GM19452 (cell line): Measurements from ENCODE around the gene SLC12A9.
A peak's percentile ranks its signal among the peaks of the same experiment; 100 is the strongest.

Experiments
- ATAC-seq: cut with Tn5 transposase; IDR thresholded peaks from one replicate; pipeline ENCODE4 v1.9.1; 2021; ENCODE audit not compliant: unreplicated experiment

The SLC12A9 gene

DNA sequence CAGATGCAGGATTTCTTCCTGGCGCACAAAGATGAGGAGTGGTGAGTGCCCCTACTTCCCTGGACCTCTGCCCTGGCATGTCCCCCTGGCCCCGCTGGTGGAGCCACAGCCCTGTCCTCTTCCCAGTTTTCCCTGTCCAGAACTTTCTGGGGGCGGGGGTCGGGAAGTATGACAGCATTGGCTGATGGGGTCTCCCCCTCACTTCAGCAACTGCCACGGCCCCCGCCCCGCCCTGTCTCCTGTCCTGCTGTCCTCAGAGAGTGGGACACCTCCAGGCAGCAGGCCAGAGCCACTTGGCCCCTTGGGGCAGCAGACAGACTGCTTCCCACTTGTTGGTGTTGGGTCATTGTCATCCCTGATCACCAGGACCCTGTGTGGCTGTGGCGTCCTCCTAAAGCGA is 29.7 kb downstream of the SLC12A9 start:
- no peak for ATAC-seq

DNA sequence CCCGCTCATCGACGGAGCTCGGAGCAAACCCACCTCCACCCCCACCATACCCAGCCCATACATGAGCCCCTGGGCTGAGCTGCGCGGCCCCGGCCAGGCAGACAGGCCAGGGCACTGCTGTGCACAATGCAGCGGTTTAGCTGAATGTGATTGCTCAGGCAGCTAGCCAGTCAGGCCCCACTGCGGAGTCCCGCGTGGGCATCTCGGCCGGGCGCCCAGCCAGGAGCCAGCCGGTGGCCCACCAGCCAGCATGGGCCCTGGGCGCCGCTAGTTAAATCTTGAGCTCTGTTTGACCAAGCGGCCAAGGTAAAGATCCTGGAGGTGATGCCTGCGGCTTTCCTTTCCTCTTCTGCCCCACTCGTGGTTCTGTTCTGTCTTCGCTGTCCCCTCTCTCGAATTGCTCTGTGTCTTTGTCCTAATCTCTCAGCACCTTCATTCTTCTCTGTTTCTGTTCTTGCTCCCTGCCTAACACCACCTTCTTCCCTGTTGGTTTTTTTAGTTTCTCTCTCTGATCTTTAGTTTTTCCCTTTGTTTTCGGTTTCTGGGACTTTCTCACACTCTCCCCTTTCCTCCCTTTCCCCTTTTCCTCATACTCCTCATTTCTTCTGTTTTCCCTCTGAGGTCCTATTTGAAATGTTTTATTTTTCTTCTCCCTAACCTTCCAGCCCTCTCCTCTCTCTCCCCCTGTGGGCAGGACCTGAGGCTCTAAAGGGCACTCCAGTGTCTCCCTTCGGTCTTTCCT is 30.4 kb downstream of the SLC12A9 start:
- no peak for ATAC-seq

DNA sequence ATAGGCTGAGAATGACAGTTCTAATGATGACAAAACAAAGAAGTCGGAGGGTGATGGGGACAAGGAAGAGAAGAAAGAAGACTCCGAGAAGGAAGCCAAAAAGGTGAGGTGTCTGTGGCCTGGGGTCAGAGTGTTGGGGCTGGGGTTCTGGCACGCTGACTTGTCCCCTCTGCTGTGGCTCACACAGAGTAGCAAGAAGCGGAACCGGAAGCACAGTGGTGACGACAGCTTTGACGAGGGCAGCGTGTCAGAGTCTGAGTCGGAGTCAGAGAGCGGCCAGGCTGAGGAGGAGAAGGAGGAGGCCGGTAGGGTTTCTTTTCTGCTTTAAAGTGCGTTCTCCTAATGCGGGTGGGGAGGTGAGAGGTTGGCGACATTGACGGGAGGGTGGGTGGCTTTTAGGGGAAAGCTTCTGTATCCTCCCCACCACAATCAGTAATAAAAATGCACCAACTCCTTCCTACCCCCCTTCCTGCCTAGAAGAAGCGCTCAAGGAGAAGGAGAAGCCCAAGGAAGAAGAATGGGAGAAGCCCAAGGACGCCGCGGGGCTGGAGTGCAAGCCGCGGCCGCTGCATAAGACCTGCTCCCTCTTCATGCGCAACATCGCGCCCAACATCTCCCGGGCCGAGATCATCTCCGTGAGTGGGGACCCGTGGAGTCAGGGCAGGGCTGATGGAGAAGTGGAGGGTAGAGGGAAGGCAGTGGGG is 32.4 kb downstream of the SLC12A9 start:
- ATAC-seq: no peak

DNA sequence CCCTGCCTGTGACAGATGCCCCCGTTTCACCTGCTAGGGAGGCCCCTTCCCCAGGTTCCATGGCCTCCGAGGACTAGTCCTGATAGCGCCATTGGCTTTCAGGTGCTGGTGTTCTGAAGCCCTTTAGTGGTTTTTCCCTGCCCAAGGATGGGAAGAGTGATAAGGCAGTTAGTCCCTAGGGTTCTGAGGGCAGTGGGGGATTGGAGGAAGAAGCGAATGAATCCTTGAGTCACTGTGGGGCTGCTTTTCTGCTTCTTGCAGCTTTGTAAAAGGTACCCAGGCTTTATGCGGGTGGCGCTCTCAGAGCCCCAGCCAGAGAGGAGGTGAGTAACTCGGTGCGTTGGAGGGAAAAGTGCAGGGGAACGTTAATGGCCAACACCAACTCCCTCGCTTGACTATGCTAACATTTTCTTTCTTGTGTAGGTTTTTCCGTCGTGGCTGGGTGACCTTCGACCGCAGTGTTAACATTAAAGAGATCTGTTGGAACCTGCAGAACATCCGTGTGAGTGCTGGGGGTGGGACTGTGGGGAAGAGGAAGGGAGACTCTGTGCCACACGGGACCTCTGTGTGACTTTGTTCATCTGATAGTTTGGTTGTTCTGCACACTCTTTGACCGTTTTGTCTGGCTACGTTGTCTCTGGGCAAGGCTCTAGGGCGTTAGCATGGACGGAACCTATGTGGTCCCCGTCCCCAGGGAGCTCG is 33.1 kb downstream of the SLC12A9 start:
- no peak for ATAC-seq

DNA sequence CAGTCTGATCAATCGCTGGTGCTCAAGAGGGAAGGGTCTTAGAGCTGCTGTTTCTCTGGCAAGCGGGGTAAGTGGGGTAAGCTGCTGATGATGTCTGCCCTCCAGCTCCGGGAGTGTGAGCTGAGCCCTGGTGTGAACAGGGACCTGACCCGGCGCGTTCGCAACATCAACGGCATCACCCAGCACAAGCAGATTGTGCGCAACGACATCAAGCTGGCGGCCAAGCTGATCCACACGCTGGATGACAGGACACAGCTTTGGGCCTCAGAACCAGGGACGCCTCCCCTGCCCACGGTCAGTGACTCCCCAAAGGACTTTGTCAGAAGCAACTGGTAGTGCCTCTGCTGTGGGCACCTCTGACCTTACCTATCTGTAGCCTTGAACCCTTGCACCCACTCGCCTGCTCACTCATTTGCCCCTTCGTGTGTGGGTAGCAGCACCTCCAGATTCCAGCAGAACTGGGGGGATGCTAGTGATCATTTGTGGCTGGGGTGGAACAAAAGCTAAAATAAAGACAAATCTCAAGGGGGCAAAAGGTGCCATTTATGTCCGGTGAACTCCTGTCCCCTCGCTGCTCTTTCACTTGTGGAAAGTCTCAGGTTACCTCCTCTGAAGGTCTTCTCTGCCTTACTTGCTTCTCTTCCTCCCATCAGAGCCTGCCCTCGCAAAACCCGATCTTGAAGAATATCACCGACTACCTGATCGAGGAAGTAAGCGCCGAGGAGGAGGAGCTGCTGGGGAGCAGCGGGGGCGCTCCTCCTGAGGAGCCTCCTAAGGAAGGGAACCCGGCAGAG is 33.8 kb downstream of the SLC12A9 start:
- no peak for ATAC-seq

DNA sequence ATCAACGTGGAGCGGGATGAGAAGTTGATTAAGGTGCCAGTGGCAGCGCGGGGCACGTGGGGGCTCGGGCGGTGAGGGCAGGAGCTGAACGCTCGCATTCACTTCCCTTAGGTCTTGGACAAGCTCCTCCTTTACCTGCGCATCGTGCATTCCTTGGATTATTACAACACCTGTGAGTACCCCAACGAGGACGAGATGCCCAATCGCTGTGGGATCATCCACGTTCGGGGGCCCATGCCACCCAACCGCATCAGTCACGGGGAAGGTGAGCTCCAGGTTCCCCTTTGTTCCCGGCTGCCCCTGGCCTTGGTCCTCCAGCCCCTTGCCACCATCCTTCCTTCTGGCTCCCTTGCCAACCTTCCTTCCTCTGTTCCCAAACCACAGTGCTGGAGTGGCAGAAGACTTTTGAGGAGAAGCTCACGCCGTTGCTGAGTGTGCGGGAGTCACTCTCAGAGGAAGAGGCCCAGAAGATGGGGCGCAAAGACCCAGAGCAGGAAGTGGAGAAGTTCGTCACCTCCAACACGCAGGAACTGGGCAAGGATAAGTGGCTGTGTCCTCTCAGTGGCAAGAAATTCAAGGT is 34.5 kb downstream of the SLC12A9 start:
- no peak for ATAC-seq

DNA sequence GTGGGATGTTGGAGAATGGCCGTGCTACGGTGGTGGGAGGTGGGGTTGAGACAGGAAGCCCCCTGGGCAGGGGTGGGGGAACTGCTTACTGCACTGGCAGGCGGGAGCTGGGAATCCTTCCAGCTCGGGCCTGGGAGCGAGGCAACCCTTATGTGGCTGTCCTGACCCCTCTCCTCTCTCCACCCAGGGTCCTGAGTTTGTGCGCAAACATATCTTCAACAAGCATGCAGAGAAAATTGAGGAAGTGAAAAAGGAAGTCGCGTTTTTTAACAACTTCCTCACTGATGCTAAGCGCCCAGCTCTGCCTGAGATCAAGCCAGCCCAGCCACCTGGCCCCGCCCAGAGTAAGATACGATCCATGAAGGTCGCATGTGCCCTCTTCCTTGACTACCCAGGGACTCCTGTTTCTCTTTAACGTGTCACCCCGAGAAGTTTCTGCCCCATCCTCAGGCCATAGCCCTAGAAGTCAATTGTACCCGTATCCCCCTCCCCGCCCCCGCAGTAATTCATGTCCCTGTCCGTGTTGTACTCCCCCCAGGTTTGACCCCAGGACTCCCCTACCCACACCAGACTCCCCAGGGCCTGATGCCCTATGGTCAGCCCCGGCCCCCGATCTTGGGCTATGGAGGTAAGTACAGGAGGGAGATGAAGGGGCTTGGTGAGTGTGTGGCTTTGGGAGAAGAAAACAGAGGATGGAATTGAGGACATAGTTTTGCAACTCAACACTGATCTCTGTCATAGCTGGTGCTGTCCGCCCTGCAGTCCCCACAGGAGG is 35.2 kb downstream of the SLC12A9 start:
- ATAC-seq: peak; percentile 46

DNA sequence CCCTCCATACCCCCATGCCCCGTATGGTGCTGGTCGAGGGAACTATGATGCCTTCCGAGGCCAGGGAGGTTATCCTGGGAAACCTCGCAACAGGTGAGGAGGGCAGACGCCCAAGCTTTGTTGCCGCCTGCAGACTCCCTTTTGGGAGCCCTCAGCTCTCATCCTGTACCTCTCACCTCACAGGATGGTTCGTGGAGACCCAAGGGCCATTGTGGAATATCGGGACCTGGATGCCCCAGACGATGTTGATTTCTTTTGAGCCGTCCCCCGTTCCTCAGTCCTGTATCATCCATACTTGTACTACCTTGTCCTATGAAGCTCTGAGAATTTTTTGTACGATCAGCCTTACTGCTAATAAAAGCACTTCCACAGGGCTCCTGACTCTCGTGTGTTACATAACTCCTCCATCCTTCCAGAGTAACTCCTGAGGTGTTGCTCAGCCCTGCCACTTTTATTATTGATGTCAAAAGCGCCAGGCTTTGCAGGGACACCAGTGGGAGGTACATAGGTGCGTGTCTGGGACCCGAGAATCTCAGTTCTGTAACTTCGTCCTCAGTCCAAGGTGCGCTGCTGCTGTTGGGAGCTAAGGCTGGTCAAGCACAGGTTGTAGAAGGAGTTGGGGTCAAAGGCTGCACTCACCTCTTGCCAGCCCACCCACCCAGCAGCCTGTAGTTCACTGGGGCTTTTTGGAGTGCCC is 35.9 kb downstream of the SLC12A9 start:
- ATAC-seq: no peak

DNA sequence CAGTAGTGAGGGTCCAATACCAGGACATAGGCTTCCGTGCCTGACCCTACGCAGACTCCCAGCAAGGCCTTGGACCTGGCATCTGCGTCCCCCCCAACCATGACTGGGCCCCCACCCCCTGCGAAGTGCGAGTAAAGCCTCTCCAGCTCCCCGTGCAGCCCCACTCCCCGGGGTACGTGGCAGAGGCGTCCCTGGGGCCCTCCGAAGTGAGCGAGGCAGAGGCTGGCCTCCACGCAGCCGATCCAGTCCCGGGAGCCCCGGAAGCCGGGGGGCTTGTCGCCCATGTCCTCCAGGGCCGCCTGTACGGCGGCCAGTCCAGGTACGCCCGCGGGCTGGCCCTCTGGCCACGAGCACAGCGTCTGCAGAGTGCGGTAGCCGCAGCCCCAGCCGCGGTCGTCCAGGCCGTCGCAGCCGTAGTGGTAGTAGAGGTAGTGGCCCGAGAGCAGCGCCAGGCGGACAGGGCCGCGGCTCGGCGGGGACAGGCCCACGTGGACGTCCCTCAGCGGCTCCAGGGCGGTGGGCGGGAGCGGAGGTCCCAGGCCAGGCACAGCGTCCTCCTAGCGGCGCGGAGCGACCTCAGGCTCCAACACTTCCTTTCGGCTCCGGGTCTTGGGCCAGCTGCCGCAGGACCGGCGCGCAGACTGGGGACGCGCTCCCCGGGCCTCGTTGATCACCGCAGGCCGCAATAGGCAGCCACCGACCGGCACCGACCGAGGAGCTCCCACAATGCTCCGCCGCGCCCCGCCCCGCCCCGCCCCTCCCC is 36.7 kb downstream of the SLC12A9 start, which contains the start of gene UFSP1:
Gene UFSP1, minus strand, starts transcription at position 728 of the 763 bp plus-strand sequence. Its CDS starts 444 bp downstream, at position 284.
- ATAC-seq: peak; percentile 38

DNA sequence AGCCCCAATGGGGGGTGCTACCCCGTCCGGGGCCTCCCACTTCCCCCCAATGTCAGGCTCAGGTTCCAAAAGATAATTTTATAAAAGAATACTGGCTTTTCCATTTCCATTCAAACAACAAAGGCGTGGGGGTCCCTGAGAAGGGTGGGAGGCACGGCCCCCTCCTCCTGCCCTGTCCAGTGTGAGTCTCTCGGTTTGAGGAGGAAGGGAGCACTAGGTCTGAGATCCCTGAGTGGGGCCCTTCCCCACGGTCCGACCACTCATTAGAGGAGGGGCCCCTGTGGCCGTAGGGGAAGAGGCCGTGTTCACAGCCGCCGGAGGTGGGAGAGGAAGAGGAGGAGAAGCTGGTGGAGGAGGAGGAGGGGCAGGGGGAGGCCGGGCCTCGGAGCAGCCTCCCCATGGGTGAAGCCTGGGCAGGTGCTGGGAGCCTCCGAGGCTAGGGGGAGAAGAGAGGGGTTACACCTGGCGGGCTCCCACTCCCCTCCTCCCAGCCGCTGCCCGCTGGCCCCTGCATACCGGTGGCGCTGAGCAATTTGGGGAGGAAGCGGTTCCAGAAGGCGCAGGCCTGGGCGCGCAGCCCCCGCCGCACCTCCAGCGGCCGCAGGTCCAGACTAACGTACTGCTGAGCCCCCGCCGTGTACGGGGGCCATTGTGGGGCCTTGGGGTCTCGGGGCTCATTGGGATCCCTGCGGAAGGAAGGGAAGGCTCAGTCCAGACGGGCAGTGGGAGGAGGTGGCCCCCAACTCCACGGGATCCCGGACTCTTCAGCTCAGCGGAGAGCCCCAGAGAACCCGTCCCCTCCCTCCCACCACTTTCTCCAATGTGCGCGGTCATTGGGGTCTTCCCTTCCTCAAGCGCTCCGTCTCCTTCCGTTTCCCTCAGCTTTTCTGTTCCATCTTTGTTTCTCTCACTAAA is 38.4 kb downstream of the SLC12A9 start:
- ATAC-seq: no peak

DNA sequence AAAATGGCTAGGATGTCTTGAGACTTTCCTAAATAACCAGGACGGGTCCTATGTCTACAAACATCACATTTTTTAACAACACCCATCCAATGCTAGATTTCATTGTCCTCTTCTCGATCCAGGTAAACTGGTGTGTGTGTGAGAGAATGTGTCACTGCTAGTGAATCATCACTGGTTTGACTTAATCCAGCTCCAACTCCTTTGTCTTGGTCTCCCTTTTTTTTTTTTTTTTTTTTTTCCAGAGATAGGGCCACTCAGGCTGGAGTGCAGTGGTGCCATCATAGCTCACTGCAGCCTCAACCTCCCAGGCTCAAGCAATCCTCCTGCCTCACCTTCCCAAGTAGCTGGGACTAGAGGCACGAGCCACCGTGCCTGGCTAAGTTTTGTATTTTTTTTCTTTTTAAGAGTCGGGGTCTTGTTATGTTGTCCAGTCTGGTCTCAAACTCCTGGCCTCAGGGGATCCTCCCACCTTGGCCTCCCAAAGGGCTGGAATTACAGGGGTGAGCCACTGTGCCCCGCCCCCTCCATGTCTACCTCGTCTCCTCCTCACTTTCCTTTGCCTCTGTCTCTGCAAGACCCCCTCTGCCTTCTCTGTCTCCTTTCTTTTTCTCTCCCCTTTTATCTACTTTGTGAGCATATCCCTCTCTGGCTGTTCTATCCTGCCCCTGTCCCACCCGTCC is 39.2 kb downstream of the SLC12A9 start:
- no peak for ATAC-seq

DNA sequence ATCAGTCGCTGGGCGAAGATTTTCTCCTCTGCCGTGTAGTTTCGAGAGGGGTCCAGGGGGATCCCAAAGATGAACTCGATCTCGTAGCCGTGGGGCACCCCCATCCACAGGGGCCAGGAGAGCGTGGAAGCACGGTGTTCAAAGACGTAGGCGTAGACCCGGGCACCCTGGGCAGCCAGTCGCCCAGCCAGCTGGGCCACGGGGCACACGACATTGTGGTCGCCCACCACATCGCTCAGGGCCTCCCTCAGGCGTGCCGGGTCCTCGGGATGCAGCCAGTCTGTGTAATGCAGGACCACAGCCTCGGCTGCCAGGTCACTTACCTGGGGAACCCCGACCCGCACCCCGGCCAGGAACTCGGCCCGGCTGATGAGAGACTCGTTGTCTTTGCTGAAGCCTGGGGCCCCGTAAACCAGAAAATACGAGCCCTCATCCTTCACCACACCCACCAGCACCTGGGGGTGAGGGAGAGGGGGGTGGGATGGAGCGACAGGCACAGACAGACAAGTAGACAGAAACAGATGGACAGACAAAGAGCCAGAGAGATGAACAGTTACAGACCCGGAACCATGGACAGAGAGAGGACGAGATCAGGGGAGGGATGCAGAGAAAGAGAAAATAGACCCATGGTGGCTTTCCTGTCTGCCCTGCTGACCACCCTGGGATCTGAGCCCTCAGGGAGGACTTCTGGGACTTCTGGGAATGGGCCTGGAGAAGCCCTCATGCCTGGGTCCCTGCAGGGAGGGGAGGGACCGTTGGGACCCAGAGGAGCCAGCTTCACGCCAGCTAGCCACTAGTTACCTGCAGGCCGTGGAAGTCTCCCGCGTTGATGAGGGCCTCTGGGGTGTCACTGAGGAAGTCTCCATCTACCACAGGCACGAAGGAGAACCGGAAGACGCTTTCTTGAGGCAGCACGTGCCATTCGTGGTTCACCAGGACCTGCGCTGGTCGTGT is 40.1 kb downstream of the SLC12A9 start:
- no peak for ATAC-seq

DNA sequence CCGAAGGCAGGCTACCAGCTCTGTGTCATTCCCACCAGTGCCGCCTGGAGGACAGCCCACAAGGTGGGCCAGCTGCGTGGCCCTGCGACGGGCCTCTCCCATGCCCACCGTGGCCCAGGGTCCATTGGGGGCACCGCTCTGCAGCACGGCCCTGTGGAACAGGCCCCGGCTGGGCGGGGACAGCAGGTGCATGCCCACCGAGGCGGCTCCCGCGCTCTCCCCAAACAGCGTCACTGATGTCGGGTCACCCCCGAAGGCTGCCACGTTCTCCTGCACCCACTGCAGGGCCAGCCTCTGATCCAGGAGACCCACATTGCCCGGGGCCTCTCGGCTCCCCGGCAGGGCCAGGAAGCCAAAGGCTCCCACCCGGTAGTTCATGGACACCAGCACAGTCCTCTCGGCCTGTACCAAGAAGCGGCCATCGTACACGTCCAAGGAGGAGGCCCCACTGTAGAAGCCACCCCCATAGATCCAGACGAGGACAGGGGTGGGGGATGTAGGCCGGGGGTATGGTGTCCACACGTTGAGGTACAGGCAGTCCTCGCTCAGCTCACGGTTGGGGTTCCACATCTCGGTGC is 40.9 kb downstream of the SLC12A9 start:
- ATAC-seq: no peak

DNA sequence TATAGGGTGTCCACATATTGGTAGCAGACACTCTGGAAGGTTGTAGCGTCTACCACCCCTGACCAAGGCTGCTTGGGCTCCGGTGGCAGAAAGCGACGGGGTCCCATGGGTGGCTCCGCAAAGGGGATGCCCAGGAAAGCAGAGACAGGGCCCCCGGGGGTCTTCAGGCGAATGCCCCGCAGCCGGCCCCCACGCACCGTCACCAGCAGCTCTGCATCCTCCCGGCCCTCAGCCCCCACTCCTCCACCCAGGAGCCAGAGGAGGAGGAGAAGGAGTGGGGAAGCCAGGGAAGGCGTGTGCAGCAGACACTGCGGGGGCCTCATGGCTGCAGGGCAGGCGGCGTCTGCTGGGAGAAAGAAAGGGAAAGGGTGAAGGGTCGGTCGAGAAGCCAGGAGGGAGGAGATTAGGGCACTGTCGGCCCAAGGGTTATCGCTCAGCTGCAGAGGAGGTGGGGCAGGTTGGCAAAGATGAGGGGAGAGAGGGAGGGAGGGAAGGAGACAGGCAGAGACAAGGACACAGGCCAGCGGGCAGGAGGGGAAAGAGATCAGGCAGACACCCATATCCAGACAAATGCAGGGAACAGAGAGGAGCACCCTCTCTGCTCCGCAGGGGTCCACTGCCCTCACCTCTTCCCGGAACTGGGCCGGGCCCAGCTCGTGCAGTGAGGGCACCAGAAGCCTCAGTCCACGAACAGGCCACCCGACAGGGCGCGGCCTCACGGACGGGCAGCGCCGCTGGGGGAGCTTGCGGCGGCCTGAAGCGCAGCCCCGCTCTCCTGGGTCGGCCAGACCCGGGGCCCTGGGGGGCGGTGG is 41.6 kb downstream of the SLC12A9 start:
- ATAC-seq: no peak
